Stimulated activated CD8-positive, alpha-beta memory T cell treated with anti-CD3 and anti-CD28 coated beads, Interleukin-4, amount 100 ng/mL, for 1 hour (primary cell): ENCODE results near the gene THSD7B.

Experiments used
- DNase-seq, 2 donors: peaks; one replicate each; pipeline ENCODE4 v3.0.0-alpha.2; 2020; ENCODE audit warnings: low read depth in 2 of 2, low spot score in 1 of 2

Gene THSD7B

GRCh38 chr2:137190411-137191195 is 425.3 kb downstream of the THSD7B start:
- no peak for DNase-seq

- no peak for DNase-seq
Observed at GRCh38 chr2:137192366-137193310, 427.3 kb downstream of the THSD7B start.

GRCh38 chr2:137193401-137193800 is 428.1 kb downstream of the THSD7B start:
- DNase-seq = no peak

- no peak for DNase-seq
Observed at GRCh38 chr2:137194111-137194510, 428.8 kb downstream of the THSD7B start.

GRCh38 chr2:137199751-137200150 is 434.4 kb downstream of the THSD7B start:
- DNase-seq = no peak

- no peak for DNase-seq
Observed at GRCh38 chr2:137202318-137202717, 437.0 kb downstream of the THSD7B start.

- DNase-seq = no peak
Observed at GRCh38 chr2:137205324-137205723, 440.0 kb downstream of the THSD7B start.

- DNase-seq = no peak
Observed at GRCh38 chr2:137206069-137206468, 440.7 kb downstream of the THSD7B start.

- no peak for DNase-seq
Observed at GRCh38 chr2:137207030-137207429, 441.7 kb downstream of the THSD7B start.

- no peak for DNase-seq
Observed at GRCh38 chr2:137208431-137208891, 443.1 kb downstream of the THSD7B start.

- no peak for DNase-seq
Observed at GRCh38 chr2:137210039-137210438, 444.7 kb downstream of the THSD7B start.

- no peak for DNase-seq
Observed at GRCh38 chr2:137211761-137212160, 446.4 kb downstream of the THSD7B start.

GRCh38 chr2:137220438-137220993 is 455.2 kb downstream of the THSD7B start:
- no peak for DNase-seq

GRCh38 chr2:137221797-137222492 is 456.6 kb downstream of the THSD7B start:
- DNase-seq = no peak

- no peak for DNase-seq
Observed at GRCh38 chr2:137223722-137224121, 458.4 kb downstream of the THSD7B start.

- no peak for DNase-seq
Observed at GRCh38 chr2:137228566-137228965, 463.2 kb downstream of the THSD7B start.

- no peak for DNase-seq
Observed at GRCh38 chr2:137229834-137230233, 464.5 kb downstream of the THSD7B start.

GRCh38 chr2:137231628-137232027 is 466.3 kb downstream of the THSD7B start:
- DNase-seq = no peak

GRCh38 chr2:137232076-137232475 is 466.7 kb downstream of the THSD7B start:
- no peak for DNase-seq

- no peak for DNase-seq
Observed at GRCh38 chr2:137233091-137233490, 467.7 kb downstream of the THSD7B start.

GRCh38 chr2:137237055-137237454 is 471.7 kb downstream of the THSD7B start:
- no peak for DNase-seq
